Globus pallidus (tissue), 1 donor: ENCODE results near the gene GLMP.

Experiments
- DNase-seq: peaks from one replicate; pipeline ENCODE4 v3.0.0-alpha.2; 2015; ENCODE audit warnings: low spot score

GLMP gene

GRCh38 chr1:156248323-156248683 lies 47.2 kb downstream of the GLMP start:
- DNase-seq, result no peak

DNA sequence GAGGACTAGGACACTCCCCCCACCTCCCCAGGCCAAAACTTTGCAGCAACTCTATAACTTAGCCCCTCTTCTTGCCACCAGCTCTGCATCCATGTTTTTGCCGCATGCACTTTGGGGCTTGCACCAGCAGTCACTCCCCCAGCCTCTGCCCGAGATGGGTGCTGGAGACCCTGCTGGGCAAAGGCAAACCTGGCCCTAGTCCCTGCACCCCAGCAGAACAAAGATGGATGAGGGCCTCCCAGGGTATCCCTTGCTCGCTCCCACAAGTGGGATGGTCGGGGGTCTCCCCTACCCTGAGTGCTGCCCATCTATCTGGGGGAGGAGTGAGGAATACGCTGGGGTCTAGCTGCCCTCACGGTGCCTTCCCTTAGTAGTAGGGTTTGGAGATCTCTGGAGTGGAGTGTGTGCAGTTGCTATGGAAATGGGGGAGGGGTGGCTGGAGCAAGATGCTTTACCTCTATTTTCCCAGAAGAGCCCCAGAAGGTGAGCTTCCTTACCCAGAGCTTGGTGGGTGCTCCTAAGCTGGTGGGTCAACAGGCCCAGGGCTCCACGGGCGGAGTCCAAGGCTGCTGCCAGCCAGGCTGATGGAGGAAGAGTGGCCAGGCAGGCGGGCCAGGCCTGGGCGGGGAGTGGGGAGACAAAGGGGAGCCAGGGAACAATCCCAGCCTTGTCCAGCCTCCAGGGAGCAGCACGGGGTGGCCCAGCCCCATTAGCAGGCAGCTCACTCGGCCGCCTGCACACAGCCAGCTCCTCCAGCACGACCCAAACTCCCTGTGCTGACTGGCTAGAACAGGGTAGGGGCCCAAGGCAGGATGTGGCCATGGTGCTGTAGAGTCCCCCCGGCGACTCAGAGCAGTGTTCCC lies 47.8 kb downstream of the GLMP start, which contains the start of gene PAQR6:
Gene PAQR6, minus strand, starts transcription at position 597 of the 863 bp plus-strand sequence. CDS start 1,325 bp downstream, outside the sequence.
- peak; percentile 98 for DNase-seq

DNA sequence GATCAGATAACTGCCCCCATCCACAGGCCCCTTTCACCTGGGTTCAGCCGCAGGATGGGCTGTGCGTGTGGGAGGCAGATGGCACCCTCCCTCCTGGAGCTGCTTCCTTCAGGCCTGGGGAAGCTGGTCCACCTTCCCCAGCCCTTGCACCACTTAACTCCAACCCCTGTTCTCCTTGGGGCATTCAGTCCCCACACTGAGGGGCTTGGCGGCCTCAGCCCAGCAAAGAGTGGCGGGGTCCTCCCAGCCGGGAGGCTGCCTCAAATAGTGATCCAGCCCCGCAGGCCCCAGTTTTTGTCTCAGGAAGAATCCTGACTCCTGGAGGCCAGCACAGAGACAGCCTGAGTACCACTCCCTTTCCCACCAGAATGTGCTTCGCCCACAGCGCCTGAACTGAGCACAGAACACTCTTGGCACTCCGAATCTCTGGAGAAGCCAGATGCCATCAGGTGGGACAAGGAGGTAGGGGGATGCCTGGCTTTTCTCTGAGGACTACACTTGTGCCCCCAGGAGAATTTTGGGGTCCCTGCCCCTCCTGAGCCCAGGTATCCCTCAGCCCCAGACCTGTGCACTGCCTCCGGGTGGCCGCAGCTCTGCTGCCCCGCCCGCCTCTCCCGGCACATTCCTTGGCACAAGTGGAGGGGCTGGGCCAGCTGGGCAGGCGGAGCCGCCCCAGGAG lies 48.6 kb downstream of the GLMP start:
- peak; percentile 57 for DNase-seq

DNA sequence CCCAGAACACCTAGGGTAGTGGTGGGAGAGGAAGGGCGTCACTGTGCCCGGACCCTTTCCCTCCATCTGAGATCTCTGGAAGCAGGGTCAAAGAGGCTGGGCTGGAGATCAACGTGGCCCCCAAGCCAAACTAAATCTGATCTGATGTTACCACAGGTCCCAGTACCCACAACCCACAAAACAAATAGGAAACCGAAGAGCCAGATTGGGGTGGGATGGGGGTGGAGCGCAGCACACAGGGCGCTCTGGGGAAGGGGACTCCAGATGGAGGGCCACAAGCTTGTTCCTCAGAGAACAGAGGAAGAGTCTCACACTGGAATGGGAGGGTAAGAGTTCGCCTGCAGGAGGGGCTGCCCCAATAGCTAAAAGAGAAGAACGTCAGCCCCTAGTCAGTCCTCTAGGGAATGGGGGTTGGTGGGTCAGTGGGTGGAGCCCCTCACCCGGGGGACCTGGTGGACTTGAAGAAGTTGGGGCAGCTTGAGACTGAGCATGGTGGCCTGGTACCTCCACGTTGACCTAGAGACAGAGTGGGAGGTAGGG lies 49.2 kb downstream of the GLMP start:
- no peak for DNase-seq

GRCh38 chr1:156245451-156246232 lies 49.8 kb downstream of the GLMP start:
- DNase-seq, result no peak

DNA sequence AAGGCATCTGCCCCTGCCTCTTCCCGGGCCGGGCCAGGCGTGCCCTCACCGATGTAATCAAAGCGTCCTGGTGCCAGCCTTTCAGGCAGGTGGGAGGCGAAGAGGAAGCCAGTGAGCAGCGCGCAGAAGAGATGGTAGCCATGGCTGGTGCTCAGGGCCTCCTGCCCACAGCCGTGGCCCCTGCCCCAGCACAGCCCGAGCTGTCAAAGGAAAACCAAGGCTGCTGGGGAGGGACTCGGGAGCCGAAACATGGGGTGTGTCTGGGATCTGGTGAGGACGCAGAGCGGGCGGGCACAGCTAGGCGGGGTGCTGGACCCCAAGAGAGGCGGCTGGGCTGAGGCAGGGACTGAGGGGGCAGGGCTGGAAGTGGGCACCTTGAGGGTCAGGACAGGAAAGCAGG lies 50.8 kb downstream of the GLMP start:
- no peak for DNase-seq

DNA sequence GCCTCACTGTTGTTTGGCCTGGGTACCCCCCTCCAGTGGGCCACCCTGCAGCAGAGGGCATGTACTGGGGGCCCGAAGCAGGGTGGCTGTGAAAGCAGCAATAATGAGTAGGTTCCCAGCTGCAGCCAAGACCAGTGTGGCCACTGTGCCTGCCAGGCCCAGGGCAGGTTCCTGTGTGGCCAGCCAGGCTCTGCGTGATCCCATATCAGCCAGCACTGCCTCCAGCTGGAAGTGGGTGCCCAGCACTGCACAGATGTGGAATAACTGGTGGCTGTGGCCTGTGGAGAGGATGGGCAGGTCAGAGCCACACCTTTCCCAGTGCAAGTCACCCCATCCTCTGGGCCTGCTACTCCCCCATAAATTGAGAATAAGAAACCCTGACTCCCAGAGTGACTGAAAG lies 51.4 kb downstream of the GLMP start:
- DNase-seq, result no peak

GRCh38 chr1:156242738-156243137 lies 52.7 kb downstream of the GLMP start:
- no peak for DNase-seq
